Ascending aorta (tissue), 2 donors: Measurements from ENCODE around the gene TGIF2LY. TPM values are rescaled to one million over a fixed set of nuclear protein-coding genes. Genes with fewer than 3 reads are reported as not detected.
"Not testable (repeated sequence)": the region's sequence is repeated elsewhere in the genome, so short reads cannot be mapped to it uniquely, and the experiment has no call there.

Experiments used
- DNase-seq, 2 donors: peaks; one replicate each; pipeline ENCODE4 v3.0.0-alpha.2; 2019; ENCODE audit warnings: low spot score in 2 of 2
- H3K27ac ChIP-seq, 2 donors: fragments of 200-600 bp; sonication (generic); one replicate each; pipeline ENCODE4 v1.5.1; 2016 to 2017; ENCODE audit warnings: mild to moderate bottlenecking in 1 of 2
- H3K27me3 ChIP-seq: fragments of 200-600 bp; sonication (generic); one replicate; pipeline ENCODE4 v1.5.1; 2017
- H3K36me3 ChIP-seq, 2 donors: fragments of 200-600 bp; sonication (generic); one replicate each; pipeline ENCODE4 v1.5.1; 2016
- H3K4me1 ChIP-seq, 2 donors: fragments of 200-600 bp; sonication (generic); one replicate each; pipeline ENCODE4 v1.5.1; 2016 to 2017; ENCODE audit warnings: mild to moderate bottlenecking in 1 of 2
- H3K4me3 ChIP-seq, 2 donors: fragments of 200-600 bp; sonication (generic); one replicate each; pipeline ENCODE4 v1.5.1; 2016 to 2017; ENCODE audit warnings: mild to moderate bottlenecking in 1 of 2
- H3K9me3 ChIP-seq, 2 donors: fragments of 200-600 bp; sonication (generic); one replicate each; pipeline ENCODE4 v1.5.1; 2016
- intact Hi-C: fragments of 100-400 bp; cut with DNase I; formaldehyde crosslinking; loops from one replicate; pipeline ENCODE4 v1.15.1; 2023
- total RNA-seq: library from RNA; depleted of rRNA; stranded (reverse); fragments of >200 nt; gene quantifications from one replicate; pipeline ENCODE4 v1.1.0, GENCODE V29; 2016

The TGIF2LY gene
- not detected for total RNA-seq

- H3K4me3 ChIP-seq, intact Hi-C loops, H3K27ac ChIP-seq, H3K27me3 ChIP-seq, H3K36me3 ChIP-seq, DNase-seq, H3K9me3 ChIP-seq, H3K4me1 ChIP-seq: not testable (repeated sequence)
Measured at GRCh38 chrY:3578767-3579166, at the start of gene TGIF2LY. TSS of gene TGIF2LY (plus strand) at chrY:3579067. CDS start at chrY:3579245, 178 bp downstream.
